Measurements from ENCODE around the gene RIMBP2. TPM values are rescaled to one million over a fixed set of nuclear protein-coding genes. Genes with fewer than 3 reads are reported as not detected.

RIMBP2 gene
- total RNA-seq, 2 experiments from 2014 or later = not detected

DNA sequence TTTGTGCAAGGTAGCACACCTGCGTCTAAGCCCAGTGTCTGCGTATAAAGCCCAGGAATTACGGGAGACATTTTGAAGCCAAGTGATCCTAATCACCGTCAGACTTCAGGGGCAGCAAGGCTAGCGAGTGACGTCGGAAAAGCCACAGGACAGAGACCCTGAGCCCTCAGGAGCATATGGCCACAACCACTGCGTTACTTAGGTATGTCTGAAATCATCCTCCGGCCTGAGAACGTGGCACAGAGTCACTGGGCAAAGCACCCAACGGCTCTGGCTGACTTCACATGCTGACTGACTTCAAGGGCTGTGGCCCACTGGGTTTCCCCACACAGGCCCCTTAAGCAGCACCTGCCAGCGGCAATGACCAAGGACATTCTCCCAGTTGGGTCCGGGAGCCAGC is 71.5 kb downstream of the RIMBP2 start:
- ChIA-PET CTCF (no interaction called here), POLR2A (no interaction called here)

DNA sequence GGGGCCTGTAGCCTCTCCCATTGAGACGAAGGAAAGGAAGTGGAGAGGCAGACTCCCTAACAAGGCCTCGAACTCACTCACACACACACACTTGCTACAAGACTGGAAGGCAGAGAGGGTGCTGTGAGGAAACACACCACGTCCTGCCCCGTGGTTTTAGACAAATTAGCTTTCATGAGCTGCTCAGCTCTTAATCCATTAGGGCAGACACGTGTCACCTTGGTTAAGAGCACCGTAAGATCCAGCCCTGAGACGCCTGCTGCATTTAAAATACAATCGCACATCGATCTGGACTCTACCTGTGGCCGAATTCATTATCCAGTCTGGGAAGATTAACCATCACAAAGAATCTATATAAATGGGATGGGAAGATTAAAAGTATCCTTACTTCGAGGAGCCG is 72.0 kb downstream of the RIMBP2 start:
- POLR2A ChIA-PET = no interaction called here

DNA sequence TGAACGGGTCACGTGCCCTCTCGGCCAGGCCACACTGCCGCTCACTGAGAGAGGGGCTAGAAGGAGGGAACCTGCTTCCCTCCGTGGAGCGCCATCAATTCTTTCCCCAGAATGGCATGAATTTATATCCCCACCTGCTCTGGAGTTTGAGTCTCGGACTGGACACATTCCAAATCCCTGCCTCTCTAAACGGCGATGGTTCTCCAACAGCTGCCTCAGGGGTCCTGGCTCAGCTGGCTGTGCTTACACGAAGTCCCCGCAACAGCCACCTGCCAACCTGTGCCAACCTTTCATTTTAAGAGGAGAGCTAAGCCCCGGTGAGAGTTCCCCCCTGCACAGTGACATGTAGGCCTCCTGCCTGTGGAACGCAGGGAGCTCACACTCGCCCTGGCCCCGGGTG is 73.2 kb downstream of the RIMBP2 start:
- ChIA-PET POLR2A (no interaction called here), CTCF (no interaction called here)

More for the DNA sequence above, 72.0 kb downstream of the RIMBP2 start:
- CTCF ChIA-PET = no interaction called here

- ChIA-PET POLR2A (no interaction called here), CTCF (no interaction called here)
Measured at GRCh38 chr12:130641533-130642184, 74.4 kb downstream of the RIMBP2 start.

- ChIA-PET POLR2A (no interaction called here), CTCF (no interaction called here)
Measured at GRCh38 chr12:130640901-130641300, 75.2 kb downstream of the RIMBP2 start.

DNA sequence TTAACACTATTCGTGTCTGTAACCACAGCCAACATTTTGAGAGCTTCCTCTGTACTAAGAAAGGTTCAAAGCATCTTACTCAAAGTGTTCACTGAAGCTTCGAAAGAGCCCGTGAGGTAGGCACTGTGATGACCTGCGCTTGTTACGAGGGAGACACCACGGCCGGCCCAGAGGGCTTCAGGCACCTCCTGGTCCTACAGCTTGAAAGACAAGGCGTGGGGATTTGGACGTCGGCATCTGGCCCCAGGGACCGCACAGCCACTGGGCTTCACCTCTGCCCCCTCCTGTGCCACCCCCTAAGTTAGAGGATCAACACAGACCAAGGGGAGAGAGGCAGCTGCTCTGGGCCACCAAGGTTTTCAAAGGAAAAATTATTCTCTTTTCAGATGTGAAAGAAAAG is 75.6 kb downstream of the RIMBP2 start:
- ChIA-PET POLR2A (no interaction called here), CTCF (no interaction called here)

- CTCF ChIA-PET = no interaction called here
- POLR2A ChIA-PET = no interaction called here
Measured at GRCh38 chr12:130639476-130640424, 76.3 kb downstream of the RIMBP2 start.

GRCh38 chr12:130636370-130636769 is 79.7 kb downstream of the RIMBP2 start:
- ChIA-PET CTCF (no interaction called here), POLR2A (no interaction called here)

DNA sequence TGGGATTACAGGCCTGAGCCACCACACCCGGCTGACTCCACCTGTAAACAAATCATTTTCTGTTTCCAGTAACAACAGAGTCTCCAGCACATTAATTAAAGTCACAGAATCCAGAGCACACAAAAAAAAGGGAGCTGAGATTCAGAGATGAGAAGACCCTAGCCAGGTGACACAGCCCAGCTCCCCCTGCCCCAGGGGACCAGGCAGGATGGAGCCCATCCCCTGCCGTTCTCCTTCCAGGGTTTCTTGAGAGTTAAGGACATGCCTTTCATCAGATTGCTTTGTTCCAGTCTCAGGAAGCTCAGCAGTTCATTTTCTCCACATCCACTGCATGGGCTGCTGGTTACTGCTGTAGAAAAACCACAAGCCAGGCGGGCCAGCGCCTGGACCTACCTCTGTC is 81.2 kb downstream of the RIMBP2 start:
- POLR2A ChIA-PET = no interaction called here
- CTCF ChIA-PET = no interaction called here

DNA sequence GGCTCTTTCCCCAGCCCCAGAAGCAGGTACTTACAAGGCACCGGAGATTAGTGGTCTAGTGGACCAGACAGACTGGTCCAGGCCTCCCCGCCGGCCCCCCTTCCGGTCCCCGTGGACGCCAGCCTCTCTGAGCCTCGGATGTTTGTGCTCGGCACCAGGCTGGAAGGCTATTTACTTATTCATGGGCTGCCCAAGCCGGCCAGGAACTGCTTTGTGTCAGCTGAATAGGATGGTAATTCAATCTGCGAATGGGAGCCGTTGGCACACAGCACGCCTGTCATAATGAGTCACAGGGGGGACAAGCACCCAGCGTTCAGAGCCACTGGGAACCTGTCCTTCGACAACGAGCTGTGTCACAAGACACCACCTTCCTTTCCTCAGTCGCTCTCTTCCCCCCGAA is 82.3 kb downstream of the RIMBP2 start:
- POLR2A ChIA-PET = no interaction called here
- CTCF ChIA-PET = no interaction called here

DNA sequence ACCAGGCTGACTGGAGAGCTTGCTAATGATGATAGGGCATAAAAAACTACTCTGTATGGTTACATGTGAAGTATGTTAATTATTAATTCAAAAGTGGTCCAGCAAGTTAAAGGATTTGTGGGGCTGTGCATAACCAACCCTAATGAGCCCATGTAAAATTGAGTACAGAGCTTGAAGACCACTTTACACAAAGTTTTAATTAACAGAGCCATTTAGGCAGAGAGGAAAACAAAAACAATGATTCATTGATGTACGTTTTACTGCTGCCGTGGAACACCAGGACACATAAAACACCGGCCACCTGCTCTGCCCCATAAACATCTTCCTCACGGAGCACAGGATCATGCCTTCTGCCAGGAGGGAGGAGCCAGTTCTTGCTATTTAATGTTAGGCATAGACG is 83.5 kb downstream of the RIMBP2 start:
- POLR2A ChIA-PET = no interaction called here

DNA sequence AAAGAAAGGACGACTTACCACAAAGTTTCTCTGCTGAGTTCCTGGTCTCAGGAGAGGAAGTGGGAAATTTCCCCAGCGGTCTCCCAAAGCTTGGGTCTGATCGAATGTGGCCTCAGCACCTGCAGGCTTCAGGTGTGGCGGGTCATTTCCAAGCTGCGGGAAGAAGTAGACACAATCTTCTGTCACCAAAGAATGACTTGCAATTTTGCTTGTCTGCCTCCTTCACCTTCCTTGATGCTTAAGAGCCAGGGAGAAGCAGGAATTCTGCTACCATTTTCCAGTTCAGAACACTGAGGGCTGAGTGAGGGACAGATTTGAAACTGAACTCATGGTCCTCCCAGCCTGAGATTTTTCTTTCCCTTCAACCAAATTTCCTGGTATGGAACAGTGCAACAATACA is 87.8 kb downstream of the RIMBP2 start:
- ChIA-PET CTCF (no interaction called here), POLR2A (no interaction called here)

More for the DNA sequence above, 83.5 kb downstream of the RIMBP2 start:
- CTCF ChIA-PET = no interaction called here

- POLR2A ChIA-PET = no interaction called here
Measured at GRCh38 chr12:130627175-130627574, 88.9 kb downstream of the RIMBP2 start.

DNA sequence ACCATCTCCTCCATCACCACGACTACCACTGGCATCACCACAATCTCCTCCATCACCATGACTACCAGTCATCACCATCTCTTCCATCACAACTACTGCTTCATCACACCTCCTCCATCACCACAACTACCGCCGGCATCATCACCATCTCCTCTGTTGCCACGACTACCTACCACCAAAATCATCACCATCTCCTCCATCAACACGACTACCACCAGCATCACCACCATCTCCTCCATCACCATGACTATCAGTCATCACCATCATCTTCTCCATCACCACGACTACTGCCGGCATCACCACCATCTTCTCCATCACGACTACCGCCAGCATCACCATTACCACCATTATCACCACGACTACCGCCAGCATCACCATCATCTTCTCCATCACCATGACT is 89.5 kb downstream of the RIMBP2 start:
- CTCF ChIA-PET = no interaction called here
- POLR2A ChIA-PET = no interaction called here

More at GRCh38 chr12:130627175-130627574, 88.9 kb downstream of the RIMBP2 start:
- CTCF ChIA-PET = no interaction called here

GRCh38 chr12:130625201-130625600 is 90.9 kb downstream of the RIMBP2 start:
- ChIA-PET CTCF (no interaction called here), POLR2A (no interaction called here)

DNA sequence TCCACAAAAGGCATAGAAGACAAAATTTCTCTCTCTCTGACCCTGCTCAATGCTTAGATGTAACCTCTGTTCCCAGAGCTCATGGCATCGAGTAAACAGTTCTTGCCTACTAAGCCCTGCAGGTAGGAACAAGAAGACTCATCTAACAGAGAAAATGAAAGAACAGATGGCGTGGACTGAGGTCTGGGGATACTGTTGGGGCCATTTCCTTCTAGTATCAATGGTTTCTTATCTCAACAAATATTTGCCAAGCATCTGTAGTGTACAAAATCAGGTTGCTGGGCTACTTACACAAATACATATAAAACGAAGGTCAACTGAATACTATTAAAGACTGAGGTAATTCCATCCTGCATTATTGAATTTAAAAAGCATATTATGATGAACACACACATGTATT is 93.3 kb downstream of the RIMBP2 start:
- CTCF ChIA-PET = no interaction called here

DNA sequence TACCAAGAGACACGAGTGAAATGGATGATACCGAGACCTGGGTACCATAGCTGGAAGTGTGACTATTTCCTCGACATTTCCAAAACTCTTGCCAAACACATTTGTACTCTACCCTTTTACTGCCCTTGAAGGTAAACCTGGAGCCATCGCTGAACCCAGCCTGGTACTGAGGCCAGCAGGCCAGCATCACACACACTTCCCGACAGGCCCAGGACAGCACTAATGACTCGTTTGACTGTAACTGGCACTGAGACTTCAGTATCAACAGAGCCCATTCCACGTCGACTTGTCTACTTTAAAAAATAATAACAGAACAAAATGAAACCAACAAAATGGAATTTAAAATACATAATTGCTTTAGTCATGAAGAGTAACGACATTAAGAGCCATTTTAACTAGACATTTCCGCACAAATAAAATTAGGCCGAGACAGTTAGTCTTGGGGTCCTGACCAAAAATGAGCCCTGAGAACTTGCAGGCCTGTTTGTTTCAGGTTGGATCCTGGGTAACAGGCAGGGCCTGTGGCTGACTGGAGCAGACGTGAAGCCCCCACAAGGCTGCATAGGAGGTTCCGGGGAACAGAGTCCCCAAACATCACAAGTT is 94.3 kb downstream of the RIMBP2 start:
- ChIA-PET POLR2A (no interaction called here), CTCF (no interaction called here)

More for the DNA sequence above, 93.3 kb downstream of the RIMBP2 start:
- POLR2A ChIA-PET = no interaction called here

DNA sequence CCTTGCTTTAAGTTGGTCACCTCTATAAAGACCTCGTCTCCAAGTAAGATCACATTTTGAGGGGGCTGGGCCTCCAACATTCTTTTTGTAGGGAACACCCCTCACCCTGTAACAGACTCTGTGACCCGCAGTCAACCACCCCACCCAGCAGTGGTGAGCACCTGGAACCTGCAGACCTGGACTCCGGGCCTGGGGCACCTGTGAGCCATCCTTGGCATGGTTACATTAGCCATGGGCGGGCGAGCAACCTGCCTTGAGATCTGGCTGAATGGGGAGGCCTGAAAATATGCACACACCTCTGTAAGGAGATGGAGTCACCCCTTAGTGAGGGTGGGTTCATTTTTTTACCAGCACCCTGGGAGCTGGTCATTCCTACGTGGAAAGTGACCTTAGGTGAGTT is 95.3 kb downstream of the RIMBP2 start:
- CTCF ChIA-PET = no interaction called here
- POLR2A ChIA-PET = no interaction called here

DNA sequence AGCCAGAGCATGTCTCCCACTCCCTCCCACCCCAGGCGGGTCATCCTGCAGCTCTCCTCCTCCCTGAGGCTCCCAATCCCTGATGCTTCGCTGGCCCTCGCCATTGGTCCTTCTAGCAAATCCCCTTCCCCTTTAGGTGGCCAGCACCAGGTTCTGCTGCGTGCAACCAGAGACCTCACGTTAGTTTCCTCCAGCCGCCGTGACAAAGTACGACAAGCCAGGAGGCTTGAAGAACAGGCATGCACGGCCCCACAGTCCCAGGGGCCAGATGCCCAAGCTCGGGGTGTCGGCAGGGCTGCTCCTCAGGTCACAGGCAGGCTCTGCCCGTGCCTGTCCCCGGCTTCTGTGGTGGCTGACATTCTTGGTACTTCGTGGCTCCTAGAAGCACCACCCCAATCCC is 95.8 kb downstream of the RIMBP2 start:
- ChIA-PET POLR2A (no interaction called here), CTCF (no interaction called here)

- CTCF ChIA-PET = no interaction called here
Measured at GRCh38 chr12:130619385-130620001, 96.6 kb downstream of the RIMBP2 start.

DNA sequence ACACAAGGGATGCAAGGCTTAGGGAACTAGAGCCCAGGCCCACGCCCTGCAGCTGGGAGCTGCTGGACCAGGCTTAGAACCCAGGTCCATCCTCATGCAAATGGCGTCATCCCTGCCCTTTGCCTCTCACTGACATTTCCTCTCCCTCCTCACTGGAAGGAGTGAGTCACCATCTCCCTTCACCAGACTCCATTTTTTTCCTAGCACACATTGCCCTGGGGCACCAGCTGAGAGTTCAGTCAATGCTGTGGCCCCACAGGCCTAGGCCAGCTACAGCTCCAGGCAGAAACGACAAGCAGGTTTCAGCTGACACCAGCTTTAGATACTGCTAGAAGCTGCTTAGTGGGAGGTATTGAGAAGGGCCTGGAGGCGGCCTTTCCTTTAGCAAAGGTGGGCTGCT is 98.9 kb downstream of the RIMBP2 start:
- CTCF ChIA-PET = no interaction called here
- POLR2A ChIA-PET = no interaction called here

More at GRCh38 chr12:130619385-130620001, 96.6 kb downstream of the RIMBP2 start:
- POLR2A ChIA-PET = no interaction called here

Data from activated CD8-positive, alpha-beta memory T cell treated with anti-CD3 and anti-CD28 coated beads for 36 hours (primary cell).